NCI-H1436 (cell line): ENCODE measurements around the gene TMEM273.

ENCODE experiments used
- DNase-seq: peaks from one replicate; lab custom pipeline; 2025; lab: John Stamatoyannopoulos, UW

TMEM273 gene, protein sequence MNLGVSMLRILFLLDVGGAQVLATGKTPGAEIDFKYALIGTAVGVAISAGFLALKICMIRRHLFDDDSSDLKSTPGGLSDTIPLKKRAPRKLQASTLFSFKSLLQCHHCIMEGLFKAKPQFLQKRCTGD

DNA sequence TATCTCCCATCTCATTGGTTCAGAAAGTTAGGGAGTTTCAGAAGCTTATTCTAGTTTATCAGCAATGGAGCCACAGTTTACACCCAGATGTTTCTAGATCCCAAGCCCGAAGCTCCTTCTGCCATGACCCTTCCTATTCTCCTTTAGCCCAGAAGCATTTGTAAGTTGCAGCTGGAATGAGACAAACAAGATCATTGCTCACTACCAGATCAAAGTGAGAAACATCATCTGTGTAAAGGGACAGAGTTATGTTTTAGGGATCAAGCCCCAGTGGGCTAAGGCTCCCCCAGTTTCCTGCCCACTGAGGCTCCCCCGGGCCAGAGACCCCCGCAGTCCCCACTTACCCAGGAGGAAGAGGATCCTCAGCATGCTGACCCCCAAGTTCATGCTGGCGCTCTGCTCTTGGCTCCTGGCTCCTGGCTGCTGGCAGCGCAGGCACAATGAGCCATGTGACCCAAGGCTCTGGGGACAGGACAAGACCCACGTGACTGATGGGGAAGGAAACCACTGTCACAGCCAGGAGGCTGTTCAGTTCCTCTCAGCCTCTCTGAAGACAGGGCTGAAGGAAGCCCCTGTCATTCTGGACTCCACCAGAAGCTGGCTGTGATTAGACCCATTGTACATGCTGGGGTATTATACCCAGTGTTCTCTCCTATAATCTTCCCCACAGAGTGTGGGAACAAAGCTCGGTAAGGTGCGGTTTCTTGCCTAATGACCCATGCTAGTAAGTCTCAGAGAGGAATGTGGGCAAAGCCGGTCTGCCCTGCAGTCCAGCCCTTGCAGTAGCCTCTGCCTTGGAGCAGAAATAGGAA lies at the start of gene TMEM273:
Gene TMEM273, minus strand, starts transcription at position 442 of the 812 bp plus-strand sequence. Its CDS starts 55 bp downstream, at position 387.
- DNase-seq: peak; percentile 7

DNA sequence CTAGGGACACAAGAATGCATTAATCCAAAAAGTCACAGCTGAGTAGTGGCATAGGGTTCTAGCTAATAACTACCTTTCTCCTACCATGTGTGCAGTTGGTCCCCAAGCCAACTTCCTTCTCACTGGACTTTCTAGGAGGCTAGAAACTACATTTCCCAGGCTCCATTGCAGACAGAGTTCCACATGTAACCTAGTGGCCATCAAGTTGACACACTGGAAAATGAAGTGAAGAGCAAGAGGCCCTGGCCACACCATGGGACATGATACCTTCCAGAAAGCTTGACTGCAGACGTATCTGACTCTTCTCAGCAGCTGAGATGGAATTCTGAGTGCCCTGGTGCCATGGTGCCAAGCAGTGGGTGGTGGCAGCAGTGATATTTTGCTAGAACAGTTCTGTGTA lies 49.8 kb upstream of the TMEM273 start:
- DNase-seq: no peak

DNA sequence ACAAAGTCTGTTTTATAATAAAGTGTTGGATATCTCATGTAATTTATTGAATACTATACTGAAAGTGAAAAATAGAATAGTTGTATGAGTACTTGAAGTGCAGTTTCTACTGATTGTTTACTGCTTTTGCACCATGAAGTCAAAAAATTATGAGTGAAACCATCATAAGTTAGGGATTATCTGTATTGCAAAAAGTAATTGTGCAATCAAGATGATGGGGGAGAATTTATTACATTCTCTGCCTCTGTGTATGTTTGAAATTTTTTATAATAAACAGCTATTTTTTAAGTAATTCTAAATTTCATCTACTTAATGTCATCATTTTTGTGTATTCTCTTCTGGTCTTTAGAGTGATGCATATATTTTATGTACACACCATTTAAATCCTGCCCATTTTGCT lies 47.2 kb upstream of the TMEM273 start:
- DNase-seq: no peak

DNA sequence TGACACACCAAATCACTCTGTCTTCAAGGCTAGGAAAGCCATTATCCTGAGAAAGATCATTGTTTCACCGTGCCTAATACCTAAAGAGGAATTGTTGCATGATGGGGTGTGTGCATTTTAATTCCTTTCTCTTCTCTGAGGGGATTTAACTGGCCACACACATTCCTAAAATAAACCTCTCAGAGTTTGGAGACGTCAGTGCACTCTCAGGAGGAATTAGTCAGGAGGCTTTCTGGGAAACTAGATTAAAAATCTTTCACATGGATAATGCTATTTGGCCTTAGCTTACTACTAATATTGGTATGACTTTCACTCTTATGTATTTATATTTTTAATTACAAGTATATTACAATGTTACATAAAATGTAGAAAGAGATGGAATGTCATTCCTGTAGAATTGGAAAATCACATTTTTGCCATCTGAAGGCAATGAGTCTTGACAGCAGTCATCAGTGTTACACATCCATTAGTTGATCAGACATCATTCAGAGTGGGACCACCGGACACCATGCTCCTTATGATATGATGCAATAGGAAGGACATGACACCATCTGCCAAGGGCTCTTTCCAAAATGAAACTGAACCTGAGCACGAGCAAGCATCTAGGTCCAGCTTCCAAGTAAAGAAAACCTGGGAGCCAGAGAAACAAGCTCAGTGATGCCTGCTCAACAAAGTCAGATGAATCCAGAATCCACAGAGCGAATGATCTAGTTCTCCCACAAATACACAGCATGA lies 43.1 kb upstream of the TMEM273 start:
- no peak for DNase-seq

DNA sequence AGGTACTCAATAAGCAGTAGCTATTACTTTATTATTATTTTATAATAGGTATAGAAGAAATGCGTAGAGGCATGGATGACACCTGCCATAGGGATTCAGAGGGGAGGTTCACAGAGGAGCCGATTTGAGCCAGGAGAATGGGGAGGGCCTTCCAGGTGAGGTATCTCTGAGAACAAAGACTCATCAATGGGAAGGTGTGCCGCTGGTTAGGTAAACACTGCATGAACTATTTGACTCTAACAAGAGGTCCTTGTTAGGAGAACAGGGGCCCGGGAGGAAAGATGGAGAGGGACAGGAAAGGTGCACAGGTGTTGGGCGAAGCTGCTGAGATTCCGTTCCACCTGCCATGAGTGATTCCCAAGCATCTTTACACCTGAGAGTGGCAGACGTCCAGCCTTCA lies 41.8 kb upstream of the TMEM273 start:
- DNase-seq: no peak

DNA sequence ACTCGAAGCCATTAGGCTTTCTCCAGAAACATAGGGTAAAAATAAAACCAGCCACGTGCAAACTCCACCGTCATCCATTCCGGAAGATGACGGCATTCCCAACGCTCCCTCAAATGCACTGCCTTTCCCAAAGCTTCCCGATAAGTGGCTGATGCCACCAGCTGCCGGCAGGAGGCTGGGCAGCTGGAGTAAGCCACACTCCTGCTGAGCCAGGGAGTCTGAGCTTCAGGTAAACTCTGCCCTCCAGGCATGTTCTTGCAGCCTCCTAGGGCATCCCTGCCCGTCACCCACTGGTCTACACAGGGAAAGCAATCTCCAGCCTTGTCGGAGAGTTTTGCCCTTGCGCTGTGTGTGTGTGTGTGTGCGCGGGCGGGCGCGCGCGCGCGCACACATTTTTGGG lies 40.5 kb upstream of the TMEM273 start:
- no peak for DNase-seq

DNA sequence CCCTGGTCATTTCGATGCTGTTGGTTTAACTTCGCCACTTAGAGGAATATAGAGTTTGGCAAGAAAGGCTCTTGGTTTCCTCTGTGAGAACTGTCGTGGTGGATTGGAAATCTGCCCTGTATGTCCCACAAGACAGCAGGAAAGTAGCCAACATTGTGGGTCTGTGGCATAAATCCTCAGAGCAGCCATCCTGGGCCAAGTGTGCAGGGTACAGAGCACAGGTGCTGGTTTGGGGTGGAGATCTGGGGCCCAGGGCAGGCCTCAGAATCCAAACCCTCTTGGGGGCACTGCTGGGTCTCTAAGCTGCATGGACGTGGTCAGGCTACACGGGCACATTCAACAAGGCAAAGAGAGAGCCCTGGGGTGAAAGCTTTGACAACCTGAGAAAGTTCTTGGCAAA lies 39.2 kb upstream of the TMEM273 start:
- DNase-seq: no peak

DNA sequence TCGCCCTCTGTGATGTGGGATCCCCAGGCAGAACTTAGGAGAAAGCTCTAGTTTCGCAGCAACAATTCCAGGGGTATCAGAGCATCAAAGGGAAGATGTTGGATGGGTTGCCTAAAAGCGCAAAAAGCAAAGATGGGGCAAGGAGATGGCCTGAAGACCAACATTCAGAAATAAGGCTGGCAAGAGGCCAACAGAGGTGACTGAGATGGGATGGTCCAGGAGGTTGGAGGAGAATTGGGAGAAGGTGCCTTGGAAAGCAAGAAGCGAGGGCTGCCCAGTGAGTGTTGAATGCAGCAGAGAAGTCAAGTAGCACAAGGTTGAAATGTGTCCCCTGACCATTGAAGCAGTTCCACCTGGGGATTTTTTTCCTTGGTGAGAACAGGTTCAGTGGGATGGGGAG lies 38.4 kb upstream of the TMEM273 start:
- no peak for DNase-seq

DNA sequence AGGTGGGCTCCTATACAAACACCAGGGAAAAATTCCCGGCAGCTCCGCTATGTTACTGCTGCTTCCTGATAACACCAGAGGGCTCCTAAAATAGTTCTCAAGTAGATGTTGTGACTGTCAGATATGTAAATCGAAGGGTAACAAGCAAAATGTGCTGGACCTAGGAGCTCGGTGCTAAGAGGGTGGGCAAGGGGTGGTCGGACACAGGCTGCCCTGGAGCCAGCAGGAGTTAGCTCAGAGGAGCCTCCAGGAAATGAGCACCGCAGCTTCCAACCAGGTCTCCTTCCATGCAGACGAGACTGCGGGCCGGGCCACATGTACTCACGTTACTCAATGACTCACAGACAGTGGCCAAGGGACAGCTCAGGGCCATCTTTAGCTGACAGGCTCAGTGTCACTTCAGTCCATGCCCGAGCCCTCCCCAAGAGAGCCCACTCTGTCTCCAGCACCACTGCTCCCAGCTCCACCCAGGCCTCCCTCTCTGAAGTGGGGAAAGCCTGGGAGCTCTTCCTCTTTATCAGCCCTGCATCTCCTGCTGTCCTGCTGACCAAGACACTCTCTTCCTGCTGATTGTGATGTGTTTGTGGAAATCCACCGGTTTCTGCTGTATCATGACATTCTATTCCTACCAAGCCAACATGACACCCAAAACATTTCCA lies 37.2 kb upstream of the TMEM273 start:
- no peak for DNase-seq

DNA sequence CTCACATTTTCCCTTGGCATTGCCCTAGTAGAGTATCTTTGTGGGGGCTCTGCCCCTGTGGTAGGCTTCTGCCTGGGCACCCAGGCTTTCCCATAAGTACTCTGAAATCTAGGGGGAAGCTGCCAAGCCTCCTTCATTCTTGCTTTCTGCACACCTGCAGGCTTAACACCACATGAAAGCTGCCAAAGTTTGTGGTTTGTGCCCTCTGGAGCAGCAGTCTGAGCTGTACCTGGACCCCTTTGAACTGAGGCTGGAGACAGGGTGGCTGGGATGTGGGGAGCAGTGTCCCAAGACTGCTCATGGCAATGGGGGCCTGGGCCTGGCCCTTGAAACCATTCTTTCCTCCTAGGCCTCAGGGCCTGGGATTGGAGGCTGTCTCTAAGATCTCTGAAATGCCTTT lies 35.0 kb upstream of the TMEM273 start:
- DNase-seq: no peak

DNA sequence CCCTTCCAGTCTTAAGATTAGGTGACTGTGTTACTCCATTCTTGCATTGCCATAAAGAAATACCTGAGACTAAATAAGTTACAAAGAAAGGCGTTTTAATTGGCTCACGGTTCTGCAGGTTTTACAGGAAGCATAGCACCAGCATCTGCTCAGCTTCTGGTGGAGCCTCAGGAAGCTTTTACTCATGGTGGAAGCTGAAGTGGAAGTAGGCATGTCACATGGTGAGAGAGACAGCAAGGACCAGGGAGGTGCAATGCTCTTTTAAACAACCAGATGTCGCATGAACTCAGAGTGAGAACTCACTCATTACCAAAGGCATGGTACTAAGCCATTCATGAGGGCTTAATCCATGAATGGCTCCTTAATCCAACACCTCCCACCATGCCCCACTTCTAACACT lies 34.0 kb upstream of the TMEM273 start:
- DNase-seq: no peak

DNA sequence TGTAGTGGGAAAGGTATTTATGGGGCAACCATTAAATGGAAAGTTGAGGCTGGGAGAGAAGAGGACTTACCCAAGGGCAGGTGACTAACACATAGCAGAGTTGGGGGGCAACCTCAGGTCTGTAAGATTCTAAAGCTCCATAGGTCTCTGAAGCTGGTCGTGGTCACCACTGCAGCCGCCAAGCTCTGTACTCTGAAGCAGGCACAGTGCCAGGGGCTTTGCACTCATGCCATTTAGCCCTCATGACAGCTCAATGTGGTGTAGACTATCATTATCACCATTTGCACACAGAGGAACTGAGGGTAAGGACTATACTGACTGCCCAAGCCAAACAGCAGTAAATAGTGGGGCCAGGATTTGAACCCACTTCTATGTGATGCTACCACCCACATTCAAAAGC lies 32.5 kb upstream of the TMEM273 start:
- no peak for DNase-seq

DNA sequence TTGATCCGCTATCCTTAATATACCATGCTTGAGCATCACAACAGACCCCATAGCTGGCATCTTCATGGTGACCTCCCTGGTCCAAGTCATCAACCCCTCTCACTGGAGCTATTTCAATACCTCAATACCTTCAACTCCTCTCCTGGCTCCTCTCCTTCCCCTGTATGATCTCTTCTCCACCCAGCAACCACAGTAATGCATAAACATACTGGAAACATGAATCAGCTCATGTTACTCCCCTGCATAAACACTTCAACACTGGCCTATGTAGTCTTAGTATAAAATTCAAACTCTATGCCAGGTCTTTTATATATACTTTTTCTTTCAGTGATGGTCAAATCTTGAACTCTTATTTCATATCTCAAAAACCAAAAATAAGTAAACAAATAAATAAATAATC lies 31.8 kb upstream of the TMEM273 start:
- no peak for DNase-seq

DNA sequence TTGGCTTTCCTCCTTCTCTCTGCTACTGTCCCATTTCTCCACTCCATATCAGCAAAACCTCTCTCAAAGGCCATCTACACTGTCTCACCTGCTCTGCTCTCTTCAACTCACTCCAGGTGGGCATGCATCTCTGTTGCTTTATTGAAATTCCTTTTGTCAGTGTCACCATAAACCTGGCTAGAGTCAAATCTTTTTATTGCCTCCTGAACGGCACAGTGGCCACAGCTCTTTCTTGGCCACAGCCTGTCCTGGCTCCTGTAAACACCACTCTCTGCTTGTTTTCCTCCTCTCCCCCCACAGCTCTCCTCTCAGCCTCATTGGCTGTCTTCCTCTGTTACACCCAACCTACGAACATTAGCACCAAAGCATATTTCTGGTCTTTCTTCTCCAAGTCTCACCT lies 31.1 kb upstream of the TMEM273 start:
- no peak for DNase-seq

DNA sequence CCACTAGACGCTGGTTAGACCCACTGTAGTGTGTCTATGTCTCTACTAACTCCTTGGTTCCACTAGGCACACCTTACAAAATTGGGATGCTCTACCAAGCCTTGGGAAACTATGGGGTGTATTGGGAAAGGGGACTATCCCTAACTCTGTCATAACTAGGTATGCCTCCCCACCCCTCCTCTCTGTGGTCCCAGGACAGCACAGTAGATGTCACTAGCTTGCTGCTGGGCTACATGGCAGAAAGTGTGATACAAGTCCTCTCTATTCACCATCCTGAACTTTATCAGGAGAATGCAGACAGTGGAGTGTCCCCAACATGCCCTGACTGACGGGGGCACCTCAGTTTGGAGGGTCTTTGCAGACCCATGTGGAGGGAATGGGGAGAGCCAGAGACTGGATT lies 30.3 kb upstream of the TMEM273 start:
- no peak for DNase-seq

DNA sequence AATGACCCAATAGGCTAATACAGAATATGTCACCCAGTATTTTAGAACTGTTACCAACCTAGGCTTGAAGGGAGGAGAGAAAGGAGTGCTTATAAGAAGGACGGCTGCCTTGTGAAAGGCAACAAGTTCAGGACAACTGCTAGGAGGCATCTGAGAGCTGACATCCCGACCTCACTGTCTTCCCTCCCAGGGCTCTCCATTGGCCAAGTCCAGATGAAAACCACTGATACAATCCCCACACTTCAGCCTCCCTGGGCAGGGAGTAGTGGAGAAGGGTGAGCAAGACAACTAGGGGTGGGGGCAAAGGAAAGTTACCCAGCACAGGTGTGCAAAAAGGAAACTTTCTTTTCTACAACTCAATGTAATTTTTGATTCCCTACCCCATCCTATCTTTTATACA lies 29.5 kb upstream of the TMEM273 start:
- no peak for DNase-seq

DNA sequence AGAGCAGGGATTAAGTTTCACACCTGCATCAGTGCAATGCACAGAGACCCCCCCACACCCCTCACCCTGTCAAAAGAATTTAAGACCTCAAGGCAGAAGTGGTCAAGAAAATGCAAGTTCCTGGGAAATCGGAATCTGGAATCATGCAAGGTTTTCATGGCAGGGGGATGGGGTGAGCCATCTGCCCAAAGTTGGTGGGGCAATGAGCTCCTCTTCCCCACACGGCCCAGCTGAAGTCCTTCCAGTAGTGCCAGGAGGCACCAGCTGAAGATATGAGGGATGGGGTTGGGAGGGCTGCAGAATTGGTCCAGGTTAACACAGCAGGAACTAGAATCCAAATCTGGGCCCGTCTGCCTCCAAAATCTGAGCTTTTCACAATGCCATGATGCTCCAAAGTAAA lies 25.0 kb upstream of the TMEM273 start:
- DNase-seq: no peak

DNA sequence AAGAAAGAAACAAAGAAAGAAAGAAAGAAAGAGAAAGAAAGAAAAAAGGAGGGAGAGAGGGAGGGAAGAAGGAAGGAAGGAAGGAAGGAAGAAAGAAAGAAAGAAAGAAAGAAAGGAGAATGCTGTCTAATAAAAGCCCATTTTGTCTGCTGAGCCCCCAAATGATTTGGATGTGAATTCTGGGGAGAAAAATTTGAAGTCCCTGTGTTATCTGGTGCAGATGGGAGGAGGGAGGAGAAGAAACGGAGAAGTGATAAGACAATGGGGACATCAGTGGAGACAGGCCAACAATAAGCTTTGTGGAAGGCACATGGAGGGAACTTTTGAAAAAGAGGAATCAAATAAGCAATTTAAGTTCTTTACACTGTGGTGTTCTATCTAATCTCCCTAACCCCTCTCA lies 24.6 kb upstream of the TMEM273 start:
- no peak for DNase-seq

DNA sequence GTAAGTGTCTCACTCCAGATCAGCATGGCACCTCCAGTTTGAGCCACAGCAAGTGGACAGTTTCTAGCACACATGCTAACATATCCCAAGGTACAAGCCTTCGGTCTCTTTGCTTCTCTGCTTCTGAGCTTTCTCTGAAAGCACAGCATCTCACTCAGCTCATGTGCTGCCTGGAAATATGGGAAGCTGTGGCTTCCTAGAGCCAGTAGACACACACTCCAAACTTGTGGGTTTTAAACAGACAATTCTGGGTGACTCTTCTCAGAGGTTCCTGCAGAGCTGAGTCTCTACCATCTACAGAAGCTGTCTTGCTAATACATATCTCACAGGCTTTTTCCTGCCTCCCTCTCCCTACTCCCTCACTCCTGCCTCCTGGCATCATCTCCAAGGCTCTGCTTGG lies 23.9 kb upstream of the TMEM273 start:
- DNase-seq: no peak

DNA sequence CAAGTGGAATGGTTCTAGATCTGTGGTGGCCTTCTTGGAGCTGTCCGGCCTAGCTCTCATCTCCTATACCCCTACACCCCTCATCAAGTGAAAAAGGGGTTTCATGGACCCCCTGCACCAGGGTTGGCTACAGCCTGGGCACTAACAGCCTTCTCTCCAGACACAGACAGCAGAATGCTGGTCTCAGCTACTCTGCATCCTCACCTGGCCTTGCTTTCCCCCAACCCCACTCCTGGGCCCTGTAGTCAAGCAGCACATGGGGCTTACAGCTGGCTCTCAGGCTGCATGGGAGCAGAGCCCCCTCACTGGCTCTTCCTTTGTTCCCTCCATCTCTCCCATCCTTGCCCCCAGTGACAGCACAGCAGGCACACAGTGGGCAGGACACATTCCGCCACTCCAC lies 20.8 kb upstream of the TMEM273 start:
- no peak for DNase-seq

DNA sequence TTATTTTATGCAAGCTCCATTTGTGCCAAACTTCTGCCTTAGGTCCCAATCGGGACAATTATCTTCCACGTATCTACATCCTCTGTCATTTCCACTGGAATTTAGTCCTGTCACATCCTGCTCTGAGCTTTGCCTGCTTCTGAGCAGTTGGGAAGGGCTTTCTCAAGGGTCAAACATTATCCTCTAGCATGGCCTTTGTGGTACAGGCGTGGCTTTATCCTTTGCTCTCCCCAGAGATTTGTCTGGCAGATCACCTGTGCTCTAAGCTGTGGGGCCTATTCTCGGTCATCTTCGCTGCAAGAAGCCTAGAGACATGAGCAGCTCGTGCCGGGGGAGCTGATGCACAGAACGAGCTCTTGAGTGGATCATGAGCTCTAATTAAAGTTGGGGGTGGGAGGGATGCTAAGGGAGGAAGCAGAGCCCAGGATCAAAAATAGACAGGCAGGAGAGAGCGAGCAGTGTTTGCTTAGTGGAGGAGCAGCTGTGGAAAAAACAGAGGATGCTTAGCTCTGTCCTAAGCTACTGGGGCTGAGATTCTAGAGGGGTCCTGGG lies 19.8 kb upstream of the TMEM273 start:
- no peak for DNase-seq

DNA sequence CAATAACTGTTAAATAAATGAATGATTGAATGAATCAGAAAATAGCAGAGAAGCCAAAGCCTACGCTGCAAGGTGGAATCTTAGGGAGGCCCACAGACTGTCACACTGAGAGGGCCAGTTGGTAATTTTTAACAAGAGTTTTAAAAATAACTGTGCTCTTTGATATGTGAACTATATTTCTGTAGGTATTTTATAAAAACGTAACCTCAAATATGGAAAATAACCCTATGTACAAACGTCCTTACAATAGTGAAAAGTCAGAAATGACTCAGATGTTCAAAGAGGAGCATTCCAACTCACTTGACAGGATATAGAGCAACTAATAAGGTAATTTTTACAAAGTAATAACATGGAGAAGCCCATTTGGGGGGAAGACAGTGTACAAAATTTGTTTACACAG lies 18.9 kb upstream of the TMEM273 start:
- no peak for DNase-seq

DNA sequence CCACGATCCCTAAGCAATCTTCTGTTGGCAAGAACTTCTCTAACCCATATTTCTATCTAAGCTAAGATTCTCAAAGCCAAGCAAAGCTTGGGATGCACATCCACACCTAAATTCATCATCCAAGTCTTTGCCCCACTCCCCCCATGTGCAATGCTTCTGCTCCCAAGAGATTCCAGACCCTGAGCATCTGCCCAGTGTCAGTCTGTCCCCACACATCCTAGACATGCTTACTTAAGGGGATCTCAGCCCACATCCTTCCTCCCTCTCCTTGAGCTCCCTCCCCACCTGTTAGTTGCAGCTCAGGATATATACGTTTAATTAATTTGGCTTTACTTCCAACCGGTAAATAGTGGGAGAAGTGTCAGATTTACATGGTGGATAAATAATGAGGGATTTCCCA lies 17.0 kb upstream of the TMEM273 start:
- DNase-seq: no peak
